Endothelial cell of umbilical vein (primary cell): Measurements from ENCODE around the gene GPRIN1. TPM values are rescaled to one million over a fixed set of nuclear protein-coding genes. Genes with fewer than 3 reads are reported as not detected.

Experiments used
- BruUV-seq: library from RNA; stranded (reverse); fragments of 400-500 nt; replicated peaks from 2 replicates; lab custom pipeline; 2021; lab: Mats Ljungman, UMichigan
- CTCF ChIA-PET: fragments of 300-600, 350-600 bp; sonication (Branson Sonifier 250); formaldehyde crosslinking; loops from one replicate; lab custom pipeline; 2021; ENCODE audit warnings: antibody characterized with exemption, inconsistent platforms; lab: Charles Lee
- POLR2A ChIA-PET: fragments of 300-600, 350-600 bp; sonication (Branson Sonifier 250); formaldehyde crosslinking; loops from one replicate; lab custom pipeline; 2021; ENCODE audit warnings: antibody characterized with exemption, inconsistent platforms; lab: Charles Lee
- DNase-seq: peaks from one replicate; pipeline ENCODE4 v3.0.0-alpha.2; 2011; ENCODE audit warnings: low read depth, low spot score
- FAIRE-seq: peaks from 2 replicates; lab custom pipeline; 2011; peaks lifted over from hg19 to GRCh38; lab: Jason Lieb, UNC
- H2AFZ ChIP-seq: 2 replicates; pipeline ENCODE4 v1.6.0; 2012; ENCODE audit warnings: low read depth, low read length, control low read depth, inconsistent platforms
- H3K27ac ChIP-seq: 2 replicates; pipeline ENCODE4 v1.5.1; 2011; ENCODE audit warnings: low read depth, mild to moderate bottlenecking, control low read depth, low read length, moderate library complexity; ENCODE audit not compliant: insufficient read depth
- H3K27me3 ChIP-seq, 2 experiments: 2 replicates each; pipeline versions ENCODE4 v1.6.0 to v1.6.1; 2011; ENCODE audit warnings: low read length in 2 of 2, mixed read lengths in 1 of 2; ENCODE audit not compliant: control insufficient read depth in 2 of 2, insufficient read depth in 2 of 2
- H3K36me3 ChIP-seq, 2 experiments: 2 replicates in 1 of 2; 3 replicates in 1 of 2; pipeline ENCODE4 v1.5.1; 2011; ENCODE audit warnings: low read length in 2 of 2, mild to moderate bottlenecking in 1 of 2, moderate library complexity in 1 of 2; ENCODE audit not compliant: control insufficient read depth in 2 of 2, insufficient read depth in 2 of 2; ENCODE audit errors: extremely low read depth in 1 of 2
- H3K4me1 ChIP-seq: 3 replicates; pipeline ENCODE4 v1.5.1; 2011; ENCODE audit warnings: mild to moderate bottlenecking, low read length; ENCODE audit not compliant: control insufficient read depth, insufficient read depth; ENCODE audit errors: extremely low read depth
- H3K4me2 ChIP-seq: 2 replicates; pipeline ENCODE4 v1.6.1; 2011; ENCODE audit warnings: low read length, control low read depth, mixed read lengths; ENCODE audit not compliant: insufficient read depth
- H3K4me3 ChIP-seq, 3 experiments: fragments of 200-600 bp in 1 of 3; sonication (generic), shearing (Covaris generic) in 1 of 3; replicated peaks in 1 of 3; 2 replicates each; pipeline ENCODE4 v1.5.1; 2011 to 2016; ENCODE audit warnings: control low read depth in 3 of 3, low read length in 3 of 3, mild to moderate bottlenecking in 2 of 3, inconsistent platforms in 1 of 3, low read depth in 1 of 3, moderate library complexity in 1 of 3; ENCODE audit not compliant: insufficient read depth in 1 of 3
- H3K79me2 ChIP-seq: 2 replicates; pipeline ENCODE4 v1.6.0; 2012; ENCODE audit warnings: low read length, inconsistent platforms; ENCODE audit not compliant: control insufficient read depth, insufficient read depth
- H3K9ac ChIP-seq: replicated peaks from 2 replicates; pipeline ENCODE3; 2011; ENCODE audit warnings: low read length, control low read depth; ENCODE audit not compliant: insufficient read depth; ENCODE audit errors: extremely low read depth
- H3K9me1 ChIP-seq: replicated peaks from 3 replicates; pipeline ENCODE4 v1.6.0; 2011; ENCODE audit warnings: mild to moderate bottlenecking, low read length; ENCODE audit not compliant: control insufficient read depth, insufficient read depth; ENCODE audit errors: extremely low read depth
- H3K9me3 ChIP-seq: replicated peaks from 2 replicates; pipeline ENCODE4 v1.5.1; 2012; ENCODE audit warnings: low read length, inconsistent platforms; ENCODE audit not compliant: control insufficient read depth, insufficient read depth
- H4K20me1 ChIP-seq: replicated peaks from 2 replicates; pipeline ENCODE3; 2011; ENCODE audit warnings: mild to moderate bottlenecking, low read length; ENCODE audit not compliant: control insufficient read depth, insufficient read depth; ENCODE audit errors: extremely low read depth
- CTCF ChIP-seq, 2 donors: IDR thresholded peaks; 1 replicate in 1 of 2; 2 replicates in 1 of 2; pipeline ENCODE4 v1.5.1; 2011; ENCODE audit warnings: low read length in 2 of 2, mild to moderate bottlenecking in 2 of 2, moderate library complexity in 2 of 2, control low read depth in 1 of 2, inconsistent platforms in 1 of 2, low read depth in 1 of 2; ENCODE audit not compliant: insufficient read depth in 1 of 2; ENCODE audit errors: extremely low read depth in 1 of 2
- EZH2 ChIP-seq: IDR thresholded peaks from 2 replicates; pipeline ENCODE4 v1.6.1; 2012; ENCODE audit warnings: borderline replicate concordance, low read depth, mild to moderate bottlenecking, moderate library complexity, low read length, inconsistent platforms; ENCODE audit not compliant: severe bottlenecking
- FOS ChIP-seq: IDR thresholded peaks from 2 replicates; pipeline ENCODE4 v1.6.1; 2011; ENCODE audit warnings: mild to moderate bottlenecking, low read length, moderate library complexity, borderline replicate concordance; ENCODE audit not compliant: insufficient read depth
- GATA2 ChIP-seq: IDR thresholded peaks from 2 replicates; pipeline ENCODE4 v1.7.0; 2011; ENCODE audit warnings: low read depth, mild to moderate bottlenecking, moderate library complexity, mixed read lengths, low read length; ENCODE audit not compliant: insufficient read length, insufficient read depth
- JUN ChIP-seq: IDR thresholded peaks from 2 replicates; pipeline ENCODE4 v1.6.1; 2011; ENCODE audit warnings: borderline replicate concordance, low read depth; ENCODE audit not compliant: insufficient read length, insufficient read depth
- MAX ChIP-seq: IDR thresholded peaks from 2 replicates; pipeline ENCODE4 v1.6.1; 2011; ENCODE audit not compliant: insufficient read depth, insufficient read length
- MYC ChIP-seq: IDR thresholded peaks from one replicate; pipeline ENCODE4 v1.6.1; 2011; ENCODE audit warnings: mild to moderate bottlenecking, low read depth, low read length
- POLR2A ChIP-seq: IDR thresholded peaks from 2 replicates; pipeline ENCODE4 v1.6.1; 2012; ENCODE audit warnings: low read depth, mild to moderate bottlenecking, control low read depth, low read length
- POLR2AphosphoS5 ChIP-seq: IDR thresholded peaks from 2 replicates; pipeline ENCODE4 v1.6.1; 2012; ENCODE audit warnings: low read depth, mild to moderate bottlenecking, control low read depth, low read length, moderate library complexity; ENCODE audit not compliant: insufficient read depth
- dilution Hi-C: fragments of 300-500 bp; cut with MboI; formaldehyde crosslinking; loops from one replicate; pipeline ENCODE4 v1.15.0; 2019; ENCODE audit warnings: low sequenced_read_pairs; ENCODE audit not compliant: extremely low pct_ligation_motif_present
- intact Hi-C: fragments of 100-400 bp; cut with micrococcal nuclease; formaldehyde crosslinking; loops from one replicate; pipeline ENCODE4 v1.10.0; 2022
- microRNA-seq: library from miRNA; unstranded; fragments of <30 nt; microRNA quantifications from one replicate; pipeline ENCODE4 v1.2.0, GENCODE V29; 2021; ENCODE audit warnings: borderline number of aligned reads, borderline replicate concordance
- polyA plus RNA-seq, 4 experiments: library from polyadenylated mRNA; depleted of rRNA in 3 of 4; stranded (reverse) in 3 of 4; unstranded in 1 of 4; fragments of >200 nt; gene quantifications; 2 replicates each; pipeline versions ENCODE4 v1.2.1 to v1.2.3, GENCODE V29; 2011 to 2012; ENCODE audit warnings: missing spikeins in 1 of 4
- small RNA-seq: library from RNA; depleted of rRNA; stranded (forward); fragments of <200 nt; gene quantifications from one replicate; pipeline ENCODE3, GENCODE V24; 2012; ENCODE audit warnings: low replicate concordance, low read depth; ENCODE audit not compliant: insufficient read depth, insufficient read length
- total RNA-seq: library from RNA; stranded (reverse); gene quantifications from 2 replicates; pipeline ENCODE4 v1.2.3, GENCODE V29; 2021

GPRIN1 gene
- total and polyA plus RNA-seq, 2 donors (not counting 3 experiments of a cell fraction or from before 2014, with no cell fraction given), result 2.4 to 10.4 TPM

- dilution Hi-C loops (no loop called here), intact Hi-C loops (no loop called here)
- Histone ChIP-seq H4K20me1 (no peaks in the 10 kb centered on the region), H3K9me3 (no peaks in the 10 kb centered on the region), H3K36me3 (no peaks in the 10 kb centered on the region), H3K4me3 (no peak overlapping the region), H3K9me1 (no peaks in the 10 kb centered on the region), H3K4me1 (peaks cover 7% of the 10 kb centered on the region), H2AFZ (no peak overlapping the region), H3K27ac (no peak overlapping the region), H3K9ac (no peak overlapping the region), H3K79me2 (no peaks in the 10 kb centered on the region), H3K4me2 (no peak overlapping the region), H3K27me3 (no peaks in the 10 kb centered on the region)
- CTCF ChIA-PET, result interaction anchor here (1.0 to 1.6 kb wide), 2 partner anchors 23 to 100 kb away, joined by 3 read pairs; partner anchors contain the start of gene FAF2
- no TSS peak for BruUV-seq
- FAIRE-seq (no peak), DNase-seq (no peak)
- POLR2A ChIA-PET, result no interaction called here
- no peak for TF ChIP-seq MAX
- no peak for TF ChIP-seq MYC
- TF ChIP-seq GATA2, result no peak
- TF ChIP-seq FOS, result no peak
- TF ChIP-seq JUN, result no peak
- TF ChIP-seq CTCF (IDR thresholded peaks at IDR 0.05; ENCODE audit: extremely low read depth in 1 of 2, insufficient read depth in 1 of 2, low read depth in 1 of 2, low read length in 2 of 2), result no peak
- no peak for TF ChIP-seq POLR2AphosphoS5
- TF ChIP-seq POLR2A, result no peak
- no peak for TF ChIP-seq EZH2
These were observed 62.2 kb downstream of the GPRIN1 start for GRCh38 chr5:176547802-176548201.

Small RNA genes lying within 50 kb of the gene (microRNA-seq; reads per million reads assigned to microRNA genes)
- gene MIR4281, result not detected

Small RNA genes lying within 50 kb of the gene (small RNA-seq; reads per million reads assigned to genes)
- not detected for gene MIR4281
- gene RF00019, result not detected
- gene RN7SL684P, result not detected

Other genes starting within 250 kb of the GPRIN1 start
- gene KIAA1191, start 248.4 kb downstream of the GPRIN1 start, total RNA-seq, result 116 and 119 TPM in 2 replicates
- 114 TPM in 2 replicates for gene KIAA1191, start 248.4 kb downstream of the GPRIN1 start, polyA plus RNA-seq
- gene ARL10, start 244.7 kb downstream of the GPRIN1 start, total RNA-seq, result 16.5 and 20.7 TPM in 2 replicates
- 5.0 and 7.7 TPM in 2 replicates for gene ARL10, start 244.7 kb downstream of the GPRIN1 start, polyA plus RNA-seq
- 47.4 and 51.6 TPM in 2 replicates for gene NOP16, start 221.6 kb downstream of the GPRIN1 start, total RNA-seq
- 31.1 and 41.1 TPM in 2 replicates for gene NOP16, start 221.6 kb downstream of the GPRIN1 start, polyA plus RNA-seq
- gene HIGD2A, start 221.4 kb downstream of the GPRIN1 start, total RNA-seq, result 96.2 and 103 TPM in 2 replicates
- gene HIGD2A, start 221.4 kb downstream of the GPRIN1 start, polyA plus RNA-seq, result 210 and 294 TPM in 2 replicates
- 73.2 and 108 TPM in 2 replicates for gene CLTB, start 193.6 kb downstream of the GPRIN1 start, total RNA-seq
- 111 and 126 TPM in 2 replicates for gene CLTB, start 193.6 kb downstream of the GPRIN1 start, polyA plus RNA-seq
- 43.5 and 50.1 TPM in 2 replicates for gene FAF2, start 161.8 kb downstream of the GPRIN1 start, total RNA-seq
- gene FAF2, start 161.8 kb downstream of the GPRIN1 start, polyA plus RNA-seq, result 24.8 and 27.9 TPM in 2 replicates
- gene RNF44, start 72.8 kb downstream of the GPRIN1 start, total RNA-seq, result 50.2 and 51.5 TPM in 2 replicates
- gene RNF44, start 72.8 kb downstream of the GPRIN1 start, polyA plus RNA-seq, result 19.8 and 24.4 TPM in 2 replicates
- gene CDHR2, start 60.8 kb downstream of the GPRIN1 start, total RNA-seq, result not detected in 2 replicates
- not detected in 2 replicates for gene CDHR2, start 60.8 kb downstream of the GPRIN1 start, polyA plus RNA-seq
- gene SNCB, start 20.4 kb upstream of the GPRIN1 start, total RNA-seq, result not detected in 2 replicates
- 0.08 TPM in 1 of 2 replicates, not detected in the other for gene SNCB, start 20.4 kb upstream of the GPRIN1 start, polyA plus RNA-seq
- gene EIF4E1B, start 20.5 kb upstream of the GPRIN1 start, total RNA-seq, result not detected in 2 replicates
- not detected in 2 replicates for gene EIF4E1B, start 20.5 kb upstream of the GPRIN1 start, polyA plus RNA-seq
- gene TSPAN17, start 37.3 kb upstream of the GPRIN1 start, total RNA-seq, result 55.9 and 57.0 TPM in 2 replicates
- 64.1 and 73.3 TPM in 2 replicates for gene TSPAN17, start 37.3 kb upstream of the GPRIN1 start, polyA plus RNA-seq
- gene UNC5A, start 200.4 kb upstream of the GPRIN1 start, total RNA-seq, result 0.22 and 0.51 TPM in 2 replicates
- gene UNC5A, start 200.4 kb upstream of the GPRIN1 start, polyA plus RNA-seq, result 0.08 and 0.10 TPM in 2 replicates